Stimulated activated CD8-positive, alpha-beta memory T cell treated with anti-CD3 and anti-CD28 coated beads, Interleukin-7, amount 100 ng/mL, for 4 hours (primary cell): ENCODE results near the gene STK10.

Source experiments
- DNase-seq, 2 donors: peaks; one replicate each; pipeline ENCODE4 v3.0.0-alpha.2; 2020; ENCODE audit warnings: low read depth in 2 of 2

Gene STK10

DNA sequence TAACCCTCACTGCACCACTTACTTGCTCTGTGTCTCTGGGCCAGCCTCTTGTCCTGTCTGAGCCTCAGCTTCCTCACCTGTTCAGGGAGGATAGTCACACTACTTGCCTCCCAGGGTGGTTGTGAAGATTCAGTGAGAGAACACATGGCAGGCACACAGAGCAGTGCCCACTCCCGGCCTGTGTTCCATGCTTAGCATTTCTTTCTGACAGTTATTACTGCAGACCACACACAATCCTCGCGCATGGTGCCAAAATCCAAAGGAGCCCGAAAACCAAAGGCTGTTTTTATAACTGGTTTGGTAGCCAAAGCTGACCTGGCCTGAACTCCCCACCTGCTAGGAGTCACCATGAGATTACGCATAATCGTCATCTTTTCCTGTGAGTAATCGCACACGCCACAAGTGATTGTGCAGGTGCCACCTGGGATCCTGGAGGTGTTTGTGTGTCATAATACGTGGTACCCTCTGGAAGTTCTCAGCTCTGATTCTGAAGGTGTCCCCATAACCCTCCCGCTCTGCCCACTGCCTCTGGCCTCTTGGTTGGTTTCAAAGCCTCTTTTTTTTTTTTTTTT, 97.0 kb downstream of the STK10 start:
- no peak for DNase-seq

GRCh38 chr5:172089298-172090117, 98.5 kb downstream of the STK10 start:
- DNase-seq: no peak

DNA sequence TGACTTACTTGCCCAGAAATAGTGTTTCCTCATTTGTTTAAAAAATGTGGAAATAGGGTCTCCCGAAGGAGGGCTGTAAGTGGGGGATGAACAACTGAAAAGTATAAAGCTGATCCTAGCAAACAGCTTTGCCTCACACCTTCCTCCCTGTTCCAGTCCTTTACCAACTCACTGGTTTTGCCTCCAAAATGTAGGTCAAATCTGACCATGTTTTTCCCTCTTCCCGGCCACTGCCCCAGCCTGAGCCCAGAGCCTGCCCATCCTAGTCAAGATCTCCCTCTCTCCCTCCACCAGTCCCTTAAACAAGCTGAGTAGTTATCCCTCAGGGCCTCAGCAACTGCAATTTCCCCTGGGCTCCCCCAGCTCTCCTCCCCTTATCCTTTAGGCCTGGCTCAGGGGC, 99.2 kb downstream of the STK10 start:
- no peak for DNase-seq

DNA sequence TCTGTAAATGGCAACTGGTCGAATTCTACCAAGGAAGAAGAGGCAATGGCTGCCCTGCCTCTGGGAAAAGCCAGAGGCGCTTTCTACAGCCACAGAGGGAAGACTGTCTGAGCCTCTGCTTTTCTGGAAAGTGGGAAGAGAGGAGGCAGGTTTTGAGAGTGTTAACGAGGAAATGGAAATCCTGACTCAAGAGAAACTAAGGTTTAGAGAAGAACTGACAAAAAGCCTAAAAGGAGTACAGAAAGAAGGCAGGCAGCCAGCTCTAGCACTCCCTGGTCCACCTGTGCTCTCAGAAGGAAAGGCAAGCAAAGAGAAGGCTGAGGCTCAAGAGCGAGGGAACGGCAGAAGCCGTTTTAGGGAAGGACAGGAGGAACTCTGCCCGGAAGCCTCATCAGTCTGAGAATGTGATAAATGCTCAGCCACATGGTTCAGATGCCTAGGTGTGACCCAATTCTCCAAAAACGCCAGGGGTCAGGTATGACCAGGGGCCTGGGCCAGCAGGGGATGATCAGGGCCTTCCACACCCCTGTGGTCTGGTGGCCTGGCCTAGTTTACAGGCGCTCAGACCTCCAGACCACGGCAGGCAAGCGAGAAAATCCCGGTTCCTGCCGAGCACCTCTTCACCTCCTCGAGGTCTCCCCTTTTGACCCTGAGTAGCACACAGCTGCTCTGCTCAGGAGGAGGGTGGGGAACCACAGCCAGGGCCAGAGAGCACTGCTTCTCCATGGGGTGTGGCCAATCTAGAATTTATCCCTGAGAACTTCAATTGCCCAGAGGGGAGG, 101.6 kb downstream of the STK10 start:
- no peak for DNase-seq

- DNase-seq: no peak
Measured at GRCh38 chr5:172085738-172086137, 102.3 kb downstream of the STK10 start.

DNA sequence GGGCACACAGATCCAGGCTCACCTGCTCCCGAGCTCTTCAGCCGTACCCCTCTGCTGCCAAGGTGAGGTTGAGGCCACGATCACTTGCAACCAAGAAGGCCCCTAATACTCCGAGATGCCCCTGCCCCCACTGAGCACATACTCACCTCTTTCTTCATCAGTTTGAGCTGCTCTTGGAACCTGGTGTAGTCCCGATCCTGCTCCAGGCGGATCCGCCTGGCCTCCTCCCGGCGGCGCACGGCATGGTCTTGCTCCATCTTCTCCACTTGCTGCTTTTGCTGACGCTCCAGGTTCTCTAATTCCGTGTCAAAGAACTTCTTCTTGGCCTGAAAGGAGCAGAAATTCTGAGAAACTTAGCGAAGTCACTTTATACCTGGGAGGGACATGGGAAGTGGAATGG, 105.8 kb downstream of the STK10 start:
- no peak for DNase-seq

GRCh38 chr5:172079876-172080275, 108.1 kb downstream of the STK10 start:
- no peak for DNase-seq

DNA sequence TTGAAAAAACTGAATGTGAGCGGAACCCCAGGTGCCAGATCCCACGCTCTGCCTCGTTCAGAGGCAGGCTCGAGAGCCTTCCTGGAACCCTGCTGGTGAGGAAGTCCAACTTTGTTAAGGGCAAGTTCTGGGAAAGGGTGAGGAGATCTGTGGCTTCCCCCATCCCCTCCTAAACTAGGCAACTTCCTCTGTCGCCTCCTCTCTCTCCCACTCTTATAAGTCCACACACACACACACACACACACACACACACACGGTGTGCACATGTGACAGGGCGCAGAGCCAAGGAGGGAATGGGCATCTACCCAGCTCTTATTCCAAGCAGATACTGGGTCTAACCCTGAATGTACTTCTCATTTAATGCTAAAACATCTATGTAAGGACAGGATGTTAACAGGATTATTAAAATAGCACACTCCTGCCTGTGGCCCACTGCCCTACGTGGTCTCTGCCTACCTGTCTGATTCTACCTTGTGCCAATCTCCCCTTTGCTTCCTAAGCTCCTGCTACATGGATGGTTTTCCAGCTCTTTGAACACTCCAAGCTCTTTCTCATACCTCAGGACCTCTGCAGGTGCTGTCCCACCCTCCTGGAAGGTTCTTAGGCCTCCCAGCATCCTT, 109.2 kb downstream of the STK10 start:
- no peak for DNase-seq

GRCh38 chr5:172077664-172078425, 110.2 kb downstream of the STK10 start:
- no peak for DNase-seq

DNA sequence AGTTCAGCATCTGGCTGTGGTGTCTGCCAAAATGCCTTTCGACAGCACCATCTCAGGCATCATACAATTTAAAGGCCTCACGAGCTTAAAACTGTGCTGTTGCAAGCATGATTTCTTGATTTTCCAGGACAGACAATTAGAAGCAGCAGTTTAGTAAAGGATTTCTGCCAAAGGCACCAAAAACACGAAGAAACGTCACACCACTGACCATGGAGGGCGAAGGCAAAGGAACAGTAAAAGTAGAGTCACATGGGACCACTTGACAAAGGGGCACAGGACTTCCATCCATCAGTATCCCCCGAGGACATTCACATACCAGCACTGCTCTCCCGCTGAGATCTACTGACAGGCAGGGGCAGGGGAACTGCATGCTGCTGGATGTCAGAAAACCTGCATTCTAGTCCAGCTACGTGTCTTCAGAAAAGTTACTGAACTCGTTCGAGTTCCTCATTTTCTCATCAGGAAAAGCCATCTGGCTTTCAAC, 111.2 kb downstream of the STK10 start:
- no peak for DNase-seq

DNA sequence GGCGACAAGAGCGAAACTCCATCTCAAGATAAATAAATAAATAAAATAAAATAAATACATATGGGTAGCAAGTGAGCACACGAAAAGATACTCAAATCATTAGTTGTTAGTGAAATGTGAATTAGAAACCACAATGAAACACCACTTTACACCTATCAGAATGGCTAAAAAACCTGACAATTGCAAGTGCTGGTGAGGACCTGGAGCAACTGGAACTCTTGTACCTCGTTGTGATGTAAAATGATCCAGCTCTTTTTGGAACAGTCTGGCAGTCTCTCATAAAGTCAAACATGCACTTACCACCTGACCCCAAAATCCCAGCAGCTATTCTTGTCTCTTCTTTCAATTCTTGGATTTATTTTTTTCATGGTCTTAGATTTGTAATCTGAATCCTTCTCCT, 112.4 kb downstream of the STK10 start:
- DNase-seq: no peak

GRCh38 chr5:172074896-172075295, 113.1 kb downstream of the STK10 start:
- DNase-seq: no peak

DNA sequence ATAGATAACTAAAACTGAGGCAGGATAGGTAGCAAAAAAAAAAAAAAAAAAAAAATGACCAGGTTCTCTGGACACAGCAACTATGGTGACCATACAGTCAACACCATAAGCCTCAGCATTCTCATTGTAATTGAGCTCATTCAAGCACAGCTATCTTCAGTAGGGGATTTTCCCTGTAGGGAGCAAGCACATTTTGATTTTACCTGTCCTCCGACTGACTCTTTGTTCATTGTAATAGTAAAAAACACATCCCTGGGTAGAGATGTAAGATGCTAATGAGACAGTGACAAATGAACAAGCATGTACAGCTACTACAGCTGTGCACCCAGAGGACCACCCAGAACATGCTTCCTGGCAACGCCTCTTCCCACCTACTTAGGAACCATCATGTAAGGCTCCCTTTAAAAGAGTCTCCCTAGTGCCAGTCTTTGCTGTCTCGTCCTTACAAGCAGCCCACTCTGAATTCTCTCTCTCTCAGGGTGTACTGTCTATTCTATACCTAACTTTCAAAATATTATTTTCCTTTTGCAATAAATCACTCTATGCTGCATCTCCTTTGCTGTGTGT, 116.6 kb downstream of the STK10 start:
- no peak for DNase-seq

GRCh38 chr5:172065431-172066065, 122.5 kb downstream of the STK10 start:
- no peak for DNase-seq

GRCh38 chr5:172064766-172065165, 123.3 kb downstream of the STK10 start:
- DNase-seq: no peak

- DNase-seq: no peak
Measured at GRCh38 chr5:172064358-172064757, 123.7 kb downstream of the STK10 start.

DNA sequence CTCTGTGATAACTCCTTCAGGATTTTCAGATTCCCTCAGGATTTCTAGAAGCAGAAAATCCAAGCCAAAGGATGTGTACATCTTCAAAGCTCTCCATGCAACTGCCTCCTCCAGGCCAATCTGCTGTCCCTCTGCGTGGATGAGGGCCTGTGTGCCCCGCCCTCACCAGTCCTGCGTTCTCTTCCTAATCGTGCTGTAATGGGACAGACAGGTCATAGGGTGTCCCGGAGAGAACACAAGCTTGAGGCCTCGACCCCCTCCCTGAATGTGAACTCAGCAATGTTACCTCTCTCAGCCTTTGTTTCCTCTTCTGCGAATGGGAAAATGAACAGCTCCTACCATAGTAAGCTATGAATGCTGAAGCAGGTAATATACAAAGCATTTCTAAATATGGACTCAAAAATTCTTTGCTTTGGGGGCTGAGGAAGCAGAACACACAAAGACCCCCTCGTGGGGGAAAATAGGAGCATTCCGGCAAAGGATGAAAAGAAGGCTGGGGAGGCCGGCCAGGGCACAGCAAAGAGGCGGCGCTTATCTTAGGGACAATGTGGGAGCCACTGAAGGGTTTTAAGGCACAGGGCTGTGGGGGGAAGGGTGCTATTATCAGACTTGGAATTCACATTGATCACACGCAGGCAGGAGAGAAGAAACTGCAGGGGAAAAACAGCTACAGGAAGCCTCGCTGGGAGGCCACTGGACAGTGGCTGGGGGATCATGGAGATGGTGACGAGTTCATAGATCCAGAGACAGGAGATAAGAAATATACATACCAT, 124.4 kb downstream of the STK10 start:
- DNase-seq: no peak

- DNase-seq: no peak
Measured at GRCh38 chr5:172059661-172060100, 128.3 kb downstream of the STK10 start.

DNA sequence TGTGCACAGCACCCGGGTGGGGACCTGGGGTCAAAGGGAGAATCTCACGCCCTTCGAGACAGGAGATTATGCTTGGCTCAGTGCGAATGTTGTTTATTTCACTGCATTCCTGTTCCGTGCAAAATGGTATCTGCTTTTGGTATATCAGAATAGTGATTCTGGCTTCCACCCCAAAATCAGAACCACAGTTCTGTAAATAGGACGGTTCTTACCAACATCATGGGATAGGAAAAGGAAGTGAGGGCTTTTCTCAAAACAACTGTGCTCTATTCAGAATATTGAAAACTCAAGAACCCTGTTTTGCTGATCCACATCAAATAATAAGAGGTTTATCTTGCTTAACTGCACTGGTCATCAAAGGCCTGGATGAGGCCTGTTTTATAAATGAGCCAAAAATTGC, 129.9 kb downstream of the STK10 start:
- no peak for DNase-seq

DNA sequence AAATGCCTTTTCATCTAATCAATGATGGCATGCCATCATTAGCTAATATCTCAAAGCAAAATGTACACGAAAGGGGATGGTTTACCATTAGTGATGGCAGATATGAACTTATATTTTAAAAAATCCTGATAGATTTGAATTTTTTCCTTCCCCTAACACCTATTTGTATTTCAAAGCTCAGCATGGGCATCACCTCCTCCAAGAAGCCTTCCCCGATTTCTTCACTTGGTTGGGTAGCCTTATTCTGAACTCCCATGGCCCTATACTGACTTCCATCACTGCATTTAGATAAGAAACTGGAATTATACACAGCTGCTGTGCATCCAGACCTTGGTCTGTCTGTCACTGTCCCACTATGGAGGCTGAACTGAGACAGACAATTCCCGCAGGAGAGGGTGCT, 132.0 kb downstream of the STK10 start:
- DNase-seq: no peak
